Ascending aorta (tissue), 2 donors: ENCODE results near the gene DNAJC17. TPM values are rescaled to one million over a fixed set of nuclear protein-coding genes. Genes with fewer than 3 reads are reported as not detected.

ENCODE experiments used
- DNase-seq, 2 donors: peaks; one replicate each; pipeline ENCODE4 v3.0.0-alpha.2; 2019; ENCODE audit warnings: low spot score in 2 of 2
- H3K27ac ChIP-seq, 2 donors: fragments of 200-600 bp; sonication (generic); one replicate each; pipeline ENCODE4 v1.5.1; 2016 to 2017; ENCODE audit warnings: mild to moderate bottlenecking in 1 of 2
- H3K27me3 ChIP-seq: fragments of 200-600 bp; sonication (generic); one replicate; pipeline ENCODE4 v1.5.1; 2017
- H3K36me3 ChIP-seq, 2 donors: fragments of 200-600 bp; sonication (generic); one replicate each; pipeline ENCODE4 v1.5.1; 2016
- H3K4me1 ChIP-seq, 2 donors: fragments of 200-600 bp; sonication (generic); one replicate each; pipeline ENCODE4 v1.5.1; 2016 to 2017; ENCODE audit warnings: mild to moderate bottlenecking in 1 of 2
- H3K4me3 ChIP-seq, 2 donors: fragments of 200-600 bp; sonication (generic); one replicate each; pipeline ENCODE4 v1.5.1; 2016 to 2017; ENCODE audit warnings: mild to moderate bottlenecking in 1 of 2
- H3K9me3 ChIP-seq, 2 donors: fragments of 200-600 bp; sonication (generic); one replicate each; pipeline ENCODE4 v1.5.1; 2016
- intact Hi-C: fragments of 100-400 bp; cut with DNase I; formaldehyde crosslinking; loops from one replicate; pipeline ENCODE4 v1.15.1; 2023
- total RNA-seq: library from RNA; depleted of rRNA; stranded (reverse); fragments of >200 nt; gene quantifications from one replicate; pipeline ENCODE4 v1.1.0, GENCODE V29; 2016
- TF ChIP-seq, protein P1 (sequence below), 3 experiments: fragments of 200-600 bp in 2 of 3; fragments of 450-650 bp in 1 of 3; sonication (generic) in 2 of 3; IDR thresholded peaks; one replicate each; pipeline ENCODE4 v1.5.1; 2016 to 2019; ENCODE audit warnings: antibody characterized with exemption in 3 of 3, mild to moderate bottlenecking in 1 of 3, moderate library complexity in 1 of 3

DNAJC17 gene
- total RNA-seq, 1 donor from 2014 or later = 26.2 TPM

DNA sequence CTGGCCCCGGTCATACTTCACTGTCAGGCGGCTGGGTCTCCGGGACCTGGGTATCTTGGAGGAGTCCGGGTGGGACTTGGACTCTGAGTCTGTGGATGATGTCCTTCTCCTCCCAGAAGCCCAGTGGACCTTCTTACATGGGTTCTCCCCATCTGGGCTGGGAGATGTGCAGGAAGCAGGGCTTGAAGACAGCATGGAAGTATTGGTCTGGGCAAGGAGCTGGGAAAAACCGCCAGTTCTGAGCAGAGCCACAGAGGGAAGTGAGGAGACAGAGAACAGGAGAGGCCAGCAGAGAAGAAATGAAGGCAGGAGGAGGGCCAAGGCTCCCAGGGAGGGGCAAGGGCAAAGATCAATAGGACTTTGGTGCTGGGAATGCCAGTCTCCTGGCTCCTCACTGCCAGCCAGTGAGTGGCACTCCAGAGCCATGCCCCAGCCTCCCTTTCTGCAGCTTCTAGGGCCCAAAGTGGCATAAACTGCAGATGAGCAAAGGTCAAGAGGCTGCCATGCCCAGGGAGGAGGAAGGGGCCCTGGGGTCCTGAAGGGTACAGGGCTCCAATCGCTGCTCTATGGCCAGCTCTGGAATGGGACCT, 21.3 kb upstream of the DNAJC17 start, which contains the start of gene PPP1R14D:
Gene PPP1R14D (minus strand): TSS at position 262 of the 590 bp plus-strand sequence. CDS start 67 bp downstream, at position 195.
- Histone ChIP-seq H3K36me3 (no peaks in the 10 kb centered on the region), H3K27ac (no peak within 1 kb of the TSS), H3K9me3 (no peaks in the 10 kb centered on the region), H3K27me3 (no peaks in the 10 kb centered on the region), H3K4me3 (no peak within 1 kb of the TSS), H3K4me1 (no peaks in the 10 kb centered on the region)
- intact Hi-C loops = no loop called here
- no peak for DNase-seq
- TF ChIP-seq, protein P1, sequence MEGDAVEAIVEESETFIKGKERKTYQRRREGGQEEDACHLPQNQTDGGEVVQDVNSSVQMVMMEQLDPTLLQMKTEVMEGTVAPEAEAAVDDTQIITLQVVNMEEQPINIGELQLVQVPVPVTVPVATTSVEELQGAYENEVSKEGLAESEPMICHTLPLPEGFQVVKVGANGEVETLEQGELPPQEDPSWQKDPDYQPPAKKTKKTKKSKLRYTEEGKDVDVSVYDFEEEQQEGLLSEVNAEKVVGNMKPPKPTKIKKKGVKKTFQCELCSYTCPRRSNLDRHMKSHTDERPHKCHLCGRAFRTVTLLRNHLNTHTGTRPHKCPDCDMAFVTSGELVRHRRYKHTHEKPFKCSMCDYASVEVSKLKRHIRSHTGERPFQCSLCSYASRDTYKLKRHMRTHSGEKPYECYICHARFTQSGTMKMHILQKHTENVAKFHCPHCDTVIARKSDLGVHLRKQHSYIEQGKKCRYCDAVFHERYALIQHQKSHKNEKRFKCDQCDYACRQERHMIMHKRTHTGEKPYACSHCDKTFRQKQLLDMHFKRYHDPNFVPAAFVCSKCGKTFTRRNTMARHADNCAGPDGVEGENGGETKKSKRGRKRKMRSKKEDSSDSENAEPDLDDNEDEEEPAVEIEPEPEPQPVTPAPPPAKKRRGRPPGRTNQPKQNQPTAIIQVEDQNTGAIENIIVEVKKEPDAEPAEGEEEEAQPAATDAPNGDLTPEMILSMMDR (IDR thresholded peaks at IDR 0.05) = no peak

DNA sequence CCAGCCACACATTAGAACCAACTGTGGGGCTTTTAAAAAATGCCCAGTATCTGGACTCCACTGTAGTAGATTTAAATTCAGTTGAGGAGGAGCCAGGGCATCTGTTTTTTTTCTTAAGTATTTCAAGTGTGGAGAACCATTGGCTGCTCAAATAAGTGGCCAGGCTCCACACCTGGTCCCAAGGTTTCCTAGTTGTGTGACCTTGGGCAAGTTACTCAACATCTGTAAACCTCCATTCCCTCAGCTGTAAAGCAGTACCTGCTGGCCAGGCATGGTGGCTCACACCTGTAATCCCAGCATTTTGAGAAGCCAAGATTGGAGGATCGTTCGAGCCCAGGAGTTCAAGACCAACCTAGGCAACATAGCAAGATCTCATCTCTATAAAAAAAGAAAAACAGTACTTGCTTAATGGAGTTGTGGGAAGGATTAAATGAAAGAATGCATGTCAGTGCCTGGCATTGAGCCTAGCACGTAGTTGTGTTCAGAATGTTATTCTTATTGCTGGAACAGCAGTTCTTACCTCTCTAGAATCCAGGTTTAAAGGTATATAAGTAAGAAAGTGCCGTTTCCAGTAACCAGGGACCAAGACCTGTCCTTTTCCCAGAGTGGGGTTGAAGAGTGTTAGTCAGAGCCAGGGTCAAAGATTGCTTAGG, 19.3 kb upstream of the DNAJC17 start:
- TF ChIP-seq, protein P1 (IDR thresholded peaks at IDR 0.05) = no peak
- H3K4me3 ChIP-seq = no peak overlapping the region
- no peak overlapping the region for H3K27ac ChIP-seq
- no peak for DNase-seq
- no peaks in the 10 kb centered on the region for H3K27me3 ChIP-seq
- H3K4me1 ChIP-seq = no peaks in the 10 kb centered on the region
- no peaks in the 10 kb centered on the region for H3K36me3 ChIP-seq
- intact Hi-C loops = no loop called here
- no peaks in the 10 kb centered on the region for H3K9me3 ChIP-seq

DNA sequence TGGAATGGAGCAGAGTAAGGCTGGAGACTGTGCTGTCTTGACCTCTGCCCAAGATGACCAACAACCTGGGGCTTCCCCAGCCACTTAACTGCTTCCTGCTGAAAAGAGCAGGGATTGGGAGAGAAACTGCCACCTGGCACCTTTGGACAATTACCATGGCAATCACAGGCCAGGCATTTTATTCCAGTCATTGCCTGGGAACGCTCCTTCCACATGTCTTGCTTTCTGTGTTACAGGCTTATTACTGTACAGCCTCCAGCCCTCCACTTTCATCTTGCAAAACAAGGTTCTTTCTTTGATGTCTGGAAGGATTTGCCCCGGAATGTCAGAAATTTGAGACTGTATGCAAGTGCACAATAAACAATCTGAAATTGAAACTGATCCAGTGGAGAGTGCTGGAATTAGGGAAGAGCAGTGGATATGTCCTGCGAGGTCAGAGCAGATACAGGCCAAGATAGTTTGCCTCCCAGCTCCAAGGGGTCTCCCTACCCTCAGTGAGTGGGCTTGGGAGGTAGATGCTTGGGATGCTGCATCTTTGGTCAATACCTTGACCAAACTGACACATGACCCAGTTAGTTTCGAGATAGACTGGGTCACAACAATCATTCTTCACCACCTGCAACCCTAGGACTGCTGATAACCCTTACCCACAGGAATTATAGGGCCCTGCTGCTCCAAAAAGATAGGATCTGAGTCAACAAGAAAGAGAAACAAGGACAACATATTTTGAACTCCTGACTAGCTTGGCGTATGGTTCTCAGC, 18.6 kb upstream of the DNAJC17 start:
- DNase-seq = no peak
- Histone ChIP-seq H3K27me3 (no peaks in the 10 kb centered on the region), H3K9me3 (no peaks in the 10 kb centered on the region), H3K27ac (no peak overlapping the region), H3K36me3 (no peaks in the 10 kb centered on the region), H3K4me1 (no peaks in the 10 kb centered on the region), H3K4me3 (no peak overlapping the region)
- TF ChIP-seq, protein P1 (IDR thresholded peaks at IDR 0.05) = no peak
- intact Hi-C loops = no loop called here

DNA sequence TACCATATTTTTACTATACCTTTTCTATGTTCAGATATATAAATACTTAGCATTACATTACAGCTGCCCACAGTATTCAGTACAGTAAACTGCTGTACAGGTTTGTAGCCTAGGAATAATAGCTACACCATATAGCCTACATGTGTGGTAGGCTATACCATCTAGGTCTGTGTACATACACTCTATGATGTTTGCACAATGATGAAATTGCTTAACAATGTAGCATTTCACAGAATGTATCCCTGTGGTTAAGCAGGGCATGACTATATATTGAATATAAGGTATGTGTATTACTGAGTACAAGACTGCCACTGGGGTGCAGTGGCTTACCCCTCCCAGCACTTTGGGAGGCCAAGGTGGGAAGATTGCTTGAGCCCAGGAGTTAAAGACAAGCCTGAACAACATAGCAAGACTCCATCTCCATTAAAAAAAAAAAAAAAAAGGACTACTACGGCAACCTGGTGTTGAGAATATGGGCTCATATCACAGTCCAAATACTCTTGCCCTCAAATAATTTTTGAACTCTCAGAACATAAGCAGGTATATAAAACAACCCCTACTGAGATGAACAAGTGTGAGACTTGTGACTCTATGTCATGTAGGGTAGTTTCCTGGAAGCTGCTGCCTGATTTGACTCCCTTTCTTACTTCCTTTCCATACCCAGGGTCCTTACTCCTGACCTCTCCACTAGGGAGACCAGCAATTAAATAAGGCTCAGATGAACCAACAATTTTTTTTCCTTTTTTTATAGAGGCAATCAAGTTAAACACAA, 16.5 kb upstream of the DNAJC17 start:
- H3K9me3 ChIP-seq = no peaks in the 10 kb centered on the region
- no peak for DNase-seq
- intact Hi-C loops = no loop called here

DNA sequence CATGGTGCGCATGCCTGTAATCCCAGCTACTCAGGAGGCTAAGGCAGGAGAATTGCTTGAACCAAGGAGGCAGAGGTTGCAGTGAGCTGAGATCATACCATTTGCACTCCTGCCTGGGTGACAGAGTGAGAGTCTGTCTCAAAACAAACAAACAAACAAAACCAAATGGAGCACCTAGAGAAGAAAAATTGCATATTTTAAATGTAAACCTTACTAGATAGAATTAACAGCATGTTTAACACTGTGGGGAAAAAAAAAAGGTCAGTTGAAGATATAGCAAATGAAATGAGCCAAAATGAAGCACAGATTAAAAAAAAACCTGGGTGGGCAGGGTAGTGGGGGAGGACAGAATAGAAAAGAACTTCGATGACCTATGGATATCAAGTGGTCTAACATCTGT, 13.9 kb upstream of the DNAJC17 start:
- intact Hi-C loops = no loop called here
- H3K27ac ChIP-seq = no peak overlapping the region
- DNase-seq = no peak
- H3K36me3 ChIP-seq = no peaks in the 10 kb centered on the region
- H3K27me3 ChIP-seq = no peaks in the 10 kb centered on the region
- TF ChIP-seq, protein P1 (IDR thresholded peaks at IDR 0.05) = no peak
- H3K4me3 ChIP-seq = no peak overlapping the region
- H3K4me1 ChIP-seq = no peaks in the 10 kb centered on the region
- no peaks in the 10 kb centered on the region for H3K9me3 ChIP-seq

More for the DNA sequence above, 16.5 kb upstream of the DNAJC17 start:
- Histone ChIP-seq H3K27me3 (no peaks in the 10 kb centered on the region), H3K36me3 (no peaks in the 10 kb centered on the region), H3K4me3 (no peak overlapping the region), H3K27ac (no peak overlapping the region), H3K4me1 (no peaks in the 10 kb centered on the region)
- TF ChIP-seq, protein P1 (IDR thresholded peaks at IDR 0.05) = no peak
